Adipocyte (in vitro differentiated cells): ENCODE data around the gene SAMD11.
A peak's percentile ranks its signal among the peaks of the same experiment; 100 is the strongest.
"Not testable (repeated sequence)": the region's sequence is repeated elsewhere in the genome, so short reads cannot be mapped to it uniquely, and the experiment has no call there.

Source experiments
- DNase-seq: peaks from one replicate; pipeline ENCODE4 v3.0.0-alpha.2; 2015; ENCODE audit warnings: low read depth
- H3K27me3 ChIP-seq: replicated peaks from 2 replicates; pipeline ENCODE4 v1.7.0; 2013; ENCODE audit warnings: mild to moderate bottlenecking, low read length, moderate library complexity; ENCODE audit not compliant: control insufficient read depth, insufficient read depth
- H3K36me3 ChIP-seq: 2 replicates; pipeline ENCODE4 v1.7.0; 2013; ENCODE audit warnings: low read length, mild to moderate bottlenecking, moderate library complexity; ENCODE audit not compliant: control insufficient read depth, insufficient read depth, severe bottlenecking
- H3K4me1 ChIP-seq: 2 replicates; pipeline ENCODE4 v1.7.0; 2013; ENCODE audit warnings: mild to moderate bottlenecking, low read length, moderate library complexity; ENCODE audit not compliant: control insufficient read depth, insufficient read depth
- H3K4me3 ChIP-seq: 2 replicates; pipeline ENCODE4 v1.7.0; 2013; ENCODE audit warnings: mild to moderate bottlenecking, low read length, moderate library complexity
- H3K9ac ChIP-seq: 2 replicates; pipeline ENCODE4 v1.7.0; 2013; ENCODE audit warnings: mild to moderate bottlenecking, low read length, moderate library complexity
- H3K9me3 ChIP-seq: 2 replicates; pipeline ENCODE4 v1.7.0; 2013; ENCODE audit warnings: mild to moderate bottlenecking, low read length, moderate library complexity; ENCODE audit not compliant: control insufficient read depth

Gene SAMD11

DNA sequence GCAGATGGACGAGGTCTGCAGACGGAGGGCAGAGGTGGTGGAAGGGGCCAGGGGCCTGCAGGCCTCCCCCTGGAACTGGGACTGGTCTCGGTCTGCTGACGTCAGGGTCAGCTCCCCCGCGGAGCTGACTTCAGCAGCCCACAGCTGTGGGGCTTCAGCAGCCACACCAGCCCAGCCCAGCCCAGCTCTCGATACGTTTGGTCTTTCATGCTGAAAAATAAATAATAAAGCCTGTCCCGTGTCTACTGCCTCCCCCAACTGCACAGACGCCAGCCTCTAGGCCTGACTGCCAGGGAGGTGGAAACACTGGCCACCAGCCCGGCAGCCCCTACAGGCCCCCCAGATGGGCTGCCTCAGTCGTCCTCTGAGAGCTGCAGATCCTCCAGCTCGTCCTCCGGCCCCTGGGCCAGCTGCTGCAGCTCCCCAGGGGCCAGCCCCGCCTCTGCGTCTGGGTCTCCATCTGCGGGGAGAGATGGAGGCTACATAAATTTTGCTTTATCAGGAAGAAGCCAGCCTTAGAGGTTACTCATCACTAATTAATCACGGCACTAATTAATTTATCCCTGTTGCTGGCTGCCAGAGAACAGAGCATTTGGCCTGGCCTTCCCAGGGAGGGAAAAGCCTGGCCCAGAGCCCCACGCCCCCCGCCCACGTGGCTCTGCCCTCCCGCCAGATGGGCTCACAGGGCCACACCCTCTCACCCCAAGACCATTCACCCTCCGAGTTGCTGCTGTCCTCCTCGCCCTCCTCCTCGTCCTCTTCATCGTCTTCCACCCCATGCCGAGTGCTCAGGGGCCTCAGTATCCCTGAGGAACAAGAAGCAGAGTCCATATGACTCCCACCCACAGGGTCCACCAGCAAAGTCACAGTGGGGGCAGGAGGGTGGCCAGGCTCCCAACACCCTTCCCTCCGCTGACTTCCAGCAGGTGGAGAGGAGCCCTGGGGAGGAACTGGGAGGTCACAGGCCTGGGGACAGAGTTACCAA, 20.9 kb downstream of the SAMD11 start:
- H3K27me3 ChIP-seq = no peaks in the 10 kb centered on the region
- H3K4me1 ChIP-seq = peaks cover 21% of the 10 kb centered on the region
- H3K36me3 ChIP-seq = peaks cover 36% of the 10 kb centered on the region
- no peaks in the 10 kb centered on the region for H3K9me3 ChIP-seq
- no peak for DNase-seq
- no peak overlapping the region for H3K4me3 ChIP-seq
- no peak overlapping the region for H3K9ac ChIP-seq

DNA sequence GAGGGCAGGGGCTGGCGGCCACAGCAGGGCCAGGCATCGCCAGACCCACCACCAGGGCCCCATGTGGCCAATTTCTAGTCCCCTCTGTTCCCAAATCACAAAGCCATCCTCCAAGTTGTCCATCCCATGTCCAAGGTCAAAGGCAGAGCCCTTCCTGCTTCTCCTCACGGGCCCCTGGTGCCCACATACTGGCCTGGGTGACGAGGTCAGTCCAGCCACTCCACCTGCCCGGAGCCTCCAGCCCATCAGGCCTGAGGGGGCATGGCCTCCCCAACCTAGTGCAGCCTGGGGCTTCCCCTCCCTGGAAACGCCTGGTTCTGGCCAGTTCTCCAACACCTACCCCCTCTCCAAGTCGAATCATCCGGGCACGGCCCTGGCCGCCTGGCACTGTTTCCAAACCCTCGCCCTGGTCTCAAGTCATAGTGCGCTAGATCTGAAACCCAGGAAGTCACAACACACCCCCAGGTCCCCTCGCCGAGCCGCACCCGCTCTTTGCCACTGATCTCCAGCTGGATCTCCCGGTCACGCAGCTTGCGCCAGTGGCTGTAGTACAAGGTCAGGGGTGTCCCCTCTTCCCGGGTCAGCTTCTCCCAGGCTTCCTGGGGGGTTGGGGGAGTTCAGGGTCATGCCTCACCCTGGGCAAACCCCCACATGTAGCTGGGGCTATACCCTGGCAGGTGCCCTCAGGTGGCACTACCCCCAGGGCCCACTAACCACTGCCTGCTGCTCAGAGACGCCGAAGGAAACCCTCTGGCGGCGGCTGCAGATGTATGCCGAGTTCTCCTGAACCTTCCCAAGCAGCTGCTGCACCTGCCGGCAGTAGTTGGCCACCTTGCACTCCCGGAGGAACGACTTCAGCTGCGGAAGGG, 22.2 kb downstream of the SAMD11 start:
- no peak for DNase-seq
- H3K36me3 ChIP-seq = peaks cover 49% of the 10 kb centered on the region
- no peak overlapping the region for H3K9ac ChIP-seq
- no peaks in the 10 kb centered on the region for H3K27me3 ChIP-seq
- no peaks in the 10 kb centered on the region for H3K9me3 ChIP-seq
- H3K4me1 ChIP-seq = peaks cover 13% of the 10 kb centered on the region
- no peak overlapping the region for H3K4me3 ChIP-seq

DNA sequence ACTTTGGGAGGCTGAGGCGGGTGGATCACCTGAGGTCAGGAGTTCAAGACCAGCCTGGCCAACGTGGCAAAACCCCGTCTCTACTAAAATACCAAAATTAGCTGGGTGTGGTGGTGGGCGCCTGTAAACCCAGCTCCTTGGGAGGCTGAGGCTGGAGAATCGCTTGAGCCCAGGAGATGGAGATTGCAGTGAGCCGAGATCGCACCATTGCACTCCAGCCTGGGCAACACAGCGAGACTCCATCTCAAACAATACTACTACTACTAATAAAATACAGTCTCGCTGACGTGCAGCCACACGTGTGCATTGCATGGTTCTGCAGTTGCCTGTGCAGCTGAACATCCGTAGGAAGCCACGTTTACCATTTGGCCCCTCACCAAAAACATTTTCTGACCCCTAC, 23.1 kb downstream of the SAMD11 start:
- Histone ChIP-seq H3K4me1 (peaks cover 10% of the 10 kb centered on the region), H3K36me3 (peaks cover 57% of the 10 kb centered on the region)
- not testable (repeated sequence) for H3K9me3 ChIP-seq, DNase-seq, H3K27me3 ChIP-seq, H3K4me3 ChIP-seq, H3K9ac ChIP-seq

DNA sequence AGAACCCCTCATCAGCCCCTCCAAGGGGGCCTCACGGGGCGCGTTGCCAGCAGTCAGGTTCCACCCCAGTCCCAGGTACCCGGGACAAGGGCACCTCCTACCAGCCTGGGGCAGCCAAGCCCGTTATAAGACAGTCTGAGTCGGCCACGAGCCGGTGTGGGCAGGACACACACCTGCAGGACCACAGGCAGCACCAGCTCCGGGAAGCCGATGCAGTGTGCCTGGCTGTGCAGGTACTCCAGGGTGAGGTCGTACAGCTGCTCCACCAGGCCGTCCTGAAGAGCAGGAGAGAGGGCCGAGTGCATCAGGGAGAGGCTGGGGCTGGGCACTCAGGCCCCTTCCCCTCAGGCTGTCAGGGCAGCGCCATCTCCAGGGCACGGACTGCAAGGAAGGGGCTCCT, 24.2 kb downstream of the SAMD11 start:
- H3K36me3 ChIP-seq = peaks cover 68% of the 10 kb centered on the region
- H3K4me1 ChIP-seq = peaks cover 8% of the 10 kb centered on the region
- no peaks in the 10 kb centered on the region for H3K9me3 ChIP-seq
- DNase-seq = no peak
- no peaks in the 10 kb centered on the region for H3K27me3 ChIP-seq
- no peak overlapping the region for H3K9ac ChIP-seq
- no peak overlapping the region for H3K4me3 ChIP-seq

DNA sequence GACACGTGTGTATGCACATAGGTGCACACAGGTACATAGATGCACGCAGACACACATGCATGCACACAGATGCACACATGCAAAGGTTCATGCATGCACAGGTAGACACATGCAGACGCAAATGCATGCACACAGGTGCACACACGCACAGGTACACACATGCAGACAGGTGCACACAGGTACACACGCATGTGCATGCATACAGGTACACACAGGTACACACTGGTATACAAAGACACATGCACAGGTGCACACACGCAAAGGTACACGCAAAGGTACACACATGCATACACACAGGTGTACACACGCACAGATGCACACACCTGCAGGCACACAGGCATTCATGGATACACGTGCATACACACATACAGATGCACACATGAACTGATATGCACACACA, 26.5 kb downstream of the SAMD11 start:
- Histone ChIP-seq H3K27me3 (no peaks in the 10 kb centered on the region), H3K4me3 (no peak overlapping the region), H3K4me1 (no peaks in the 10 kb centered on the region), H3K9ac (no peak overlapping the region), H3K36me3 (peaks cover 88% of the 10 kb centered on the region), H3K9me3 (no peaks in the 10 kb centered on the region)
- DNase-seq = no peak

DNA sequence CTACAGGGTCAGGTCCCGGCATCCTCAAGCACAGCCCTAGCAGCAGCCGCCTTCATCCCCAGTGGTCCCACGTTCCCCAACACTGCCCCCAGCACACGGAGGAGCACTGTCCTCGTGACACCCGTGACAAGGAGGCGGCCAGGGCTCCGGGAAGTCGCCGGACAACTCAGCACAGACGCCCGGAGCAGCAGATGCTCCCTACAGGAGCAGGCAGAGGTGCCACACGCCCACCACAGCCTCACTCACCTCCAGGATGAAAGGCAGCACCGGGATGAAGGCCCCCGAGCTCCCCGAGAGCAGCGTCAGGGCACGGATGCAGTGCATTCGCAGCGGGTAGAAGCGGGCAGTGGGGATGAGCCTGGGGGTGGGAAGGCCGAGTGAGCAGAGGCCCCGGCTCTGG, 27.2 kb downstream of the SAMD11 start:
- Histone ChIP-seq H3K27me3 (no peaks in the 10 kb centered on the region), H3K4me3 (no peak overlapping the region), H3K9ac (no peak overlapping the region), H3K9me3 (no peaks in the 10 kb centered on the region), H3K4me1 (no peaks in the 10 kb centered on the region), H3K36me3 (peaks cover 90% of the 10 kb centered on the region)
- no peak for DNase-seq

DNA sequence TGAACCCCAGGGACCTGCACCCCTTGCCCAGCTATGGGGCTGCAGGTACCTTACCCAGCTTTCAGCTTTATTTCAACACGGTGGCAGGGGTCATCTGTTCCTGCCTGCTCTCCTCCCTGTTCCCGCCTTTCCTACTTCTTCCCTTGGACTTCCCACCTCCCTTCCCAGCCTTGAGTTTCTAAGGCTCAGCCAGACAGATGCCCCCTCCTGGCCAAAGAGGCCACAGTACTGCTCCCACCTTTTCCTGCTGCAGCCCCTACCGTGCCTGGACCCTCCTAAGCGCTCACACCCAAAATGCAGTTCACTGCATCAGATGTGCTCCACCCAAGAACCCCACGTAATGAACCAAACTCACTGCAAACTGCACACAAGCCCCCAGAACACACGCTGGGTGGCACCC, 27.6 kb downstream of the SAMD11 start:
- H3K9ac ChIP-seq = no peak overlapping the region
- no peak overlapping the region for H3K4me3 ChIP-seq
- no peaks in the 10 kb centered on the region for H3K4me1 ChIP-seq
- H3K36me3 ChIP-seq = peaks cover 95% of the 10 kb centered on the region
- H3K9me3 ChIP-seq = no peaks in the 10 kb centered on the region
- no peaks in the 10 kb centered on the region for H3K27me3 ChIP-seq
- peak; percentile 29 for DNase-seq

DNA sequence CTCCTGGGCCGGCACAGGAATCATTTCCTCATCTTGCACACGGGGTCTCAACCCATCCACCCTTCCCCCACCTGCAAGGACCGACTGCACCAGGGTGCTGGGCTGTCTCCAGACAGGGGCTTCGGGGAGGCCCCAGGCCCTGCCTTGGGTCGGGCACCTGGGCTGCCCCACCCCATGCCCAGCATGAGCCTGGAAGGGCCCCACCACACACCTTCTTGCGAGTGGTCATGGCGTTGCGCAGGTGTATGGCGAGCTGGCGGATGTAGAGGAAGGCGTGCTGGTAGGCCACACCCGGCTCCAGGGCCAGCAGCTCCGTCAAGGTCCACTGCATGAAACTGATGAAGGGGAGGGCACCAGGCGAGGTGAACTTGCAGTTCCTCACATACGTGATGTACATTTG, 28.5 kb downstream of the SAMD11 start:
- Histone ChIP-seq H3K36me3 (peaks cover 96% of the 10 kb centered on the region), H3K9me3 (no peaks in the 10 kb centered on the region), H3K4me3 (no peak overlapping the region), H3K4me1 (peaks cover under 1% of the 10 kb centered on the region), H3K9ac (no peak overlapping the region), H3K27me3 (no peaks in the 10 kb centered on the region)
- no peak for DNase-seq

DNA sequence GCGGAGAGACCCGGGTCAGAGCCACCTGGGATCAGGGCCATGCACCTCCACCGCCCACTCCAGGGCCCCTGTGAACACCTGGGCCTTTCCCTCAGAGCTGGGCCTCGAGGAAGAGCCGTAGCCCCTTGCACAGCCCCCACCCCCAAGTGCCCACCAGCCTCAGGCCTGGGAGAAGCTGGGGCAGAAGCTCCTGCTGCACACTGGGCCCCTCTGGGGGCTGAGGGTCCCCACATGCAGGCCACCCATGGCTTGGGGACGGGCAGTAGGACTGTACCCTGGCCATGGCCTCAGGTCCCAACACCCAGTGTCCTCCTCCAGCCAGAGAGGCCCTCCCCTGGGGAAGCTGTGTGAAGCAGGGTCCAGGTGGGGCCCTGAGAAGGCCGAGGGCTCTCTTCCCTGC, 28.9 kb downstream of the SAMD11 start:
- H3K4me3 ChIP-seq = no peak overlapping the region
- no peaks in the 10 kb centered on the region for H3K27me3 ChIP-seq
- DNase-seq = no peak
- H3K9me3 ChIP-seq = no peaks in the 10 kb centered on the region
- H3K9ac ChIP-seq = no peak overlapping the region
- peaks cover 92% of the 10 kb centered on the region for H3K36me3 ChIP-seq
- H3K4me1 ChIP-seq = peaks cover 4% of the 10 kb centered on the region

DNA sequence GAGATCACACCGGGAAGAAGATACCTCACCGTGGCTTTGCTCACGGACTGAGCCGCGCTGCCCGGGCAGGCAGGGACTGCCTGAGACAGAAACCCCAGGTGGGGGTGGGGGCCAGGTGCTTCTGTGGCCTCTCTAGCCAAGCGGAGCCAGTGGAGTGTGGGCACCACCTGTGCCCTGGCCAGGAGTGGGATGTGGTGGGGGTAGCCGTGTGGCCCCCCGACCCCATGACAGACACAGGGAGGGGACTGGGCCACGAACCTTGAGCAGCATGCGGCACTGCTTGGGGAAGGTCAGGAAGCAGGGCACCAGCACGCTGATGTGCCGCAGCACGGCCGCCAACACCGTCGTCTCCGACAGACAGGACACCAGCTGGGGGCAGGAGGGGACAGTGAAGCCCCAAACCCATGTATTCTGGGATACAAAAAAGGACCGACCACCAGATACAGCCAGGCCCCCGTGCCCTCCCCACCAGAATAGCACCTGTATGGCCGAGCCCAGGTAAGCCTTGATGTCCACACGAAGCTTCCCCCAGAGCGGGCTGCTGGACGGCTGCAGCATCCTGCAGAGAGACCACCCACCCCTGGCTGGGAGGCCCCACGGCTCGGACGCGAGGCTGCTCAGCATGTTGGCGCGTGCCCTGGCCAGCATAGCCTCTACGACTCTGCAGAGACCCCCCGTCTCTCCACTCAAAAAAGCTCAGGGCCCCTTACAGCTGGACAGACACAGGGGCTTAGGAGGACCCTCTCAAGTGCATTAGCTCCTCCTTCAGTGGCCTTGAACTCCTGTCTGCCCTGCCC, 30.0 kb downstream of the SAMD11 start:
- Histone ChIP-seq H3K4me1 (peaks cover 7% of the 10 kb centered on the region), H3K27me3 (no peaks in the 10 kb centered on the region), H3K9me3 (no peaks in the 10 kb centered on the region), H3K9ac (no peak overlapping the region), H3K36me3 (peaks cover 83% of the 10 kb centered on the region), H3K4me3 (no peak overlapping the region)
- DNase-seq = no peak

DNA sequence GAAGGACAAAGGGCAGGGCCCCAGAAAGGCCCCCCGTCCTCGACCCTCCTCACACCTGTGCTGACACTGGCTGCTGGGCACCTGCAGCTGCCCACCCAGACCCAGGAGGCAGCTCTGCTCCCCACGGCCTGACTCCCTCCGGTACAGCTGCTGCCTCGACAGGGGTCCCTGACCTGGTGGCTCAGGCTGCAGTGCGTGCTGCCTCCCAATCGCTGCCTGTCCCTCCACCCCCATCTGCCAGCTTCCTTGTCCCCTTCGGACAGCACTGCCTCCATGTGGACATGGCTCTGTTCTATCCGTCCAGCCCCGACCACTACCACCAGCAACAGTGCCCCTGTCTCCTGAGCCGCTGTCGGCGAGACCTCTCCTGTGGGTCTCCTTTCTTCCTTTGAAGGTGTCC, 31.2 kb downstream of the SAMD11 start:
- H3K36me3 ChIP-seq = peaks cover 71% of the 10 kb centered on the region
- peaks cover 7% of the 10 kb centered on the region for H3K4me1 ChIP-seq
- H3K9me3 ChIP-seq = no peaks in the 10 kb centered on the region
- no peak overlapping the region for H3K4me3 ChIP-seq
- no peak overlapping the region for H3K9ac ChIP-seq
- no peak for DNase-seq
- no peaks in the 10 kb centered on the region for H3K27me3 ChIP-seq
